K562 (cell line): ENCODE measurements around the gene RXFP1. TPM values are rescaled to one million over a fixed set of nuclear protein-coding genes. Genes with fewer than 3 reads are reported as not detected.
"Not testable (repeated sequence)": the region's sequence is repeated elsewhere in the genome, so short reads cannot be mapped to it uniquely, and the experiment has no call there.

ENCODE experiments used
- ADNP ChIP-seq: fragments of 200-800 bp; sonication (Bioruptor generic); IDR thresholded peaks from 2 replicates; pipeline ENCODE4 v1.6.1; 2016; ENCODE audit warnings: missing genetic modification characterization, missing compliant biosample characterization
- ARID1B ChIP-seq: fragments of 450-650 bp; IDR thresholded peaks from 2 replicates; pipeline ENCODE4 v1.6.1; 2016; ENCODE audit warnings: antibody characterized with exemption, mild to moderate bottlenecking, inconsistent platforms
- CBFA2T2 ChIP-seq: fragments of 450-650 bp; conservative IDR thresholded peaks from 2 replicates; pipeline ENCODE4 v1.6.1; 2017; ENCODE audit warnings: mild to moderate bottlenecking
- CEBPB ChIP-seq: fragments of 450-650 bp; IDR thresholded peaks from 2 replicates; pipeline ENCODE4 v1.6.1; 2016; ENCODE audit warnings: missing genetic modification characterization, missing compliant biosample characterization
- CXXC5 ChIP-seq: fragments of 250-450 bp; sonication (Bioruptor Pico); IDR thresholded peaks from 2 replicates; pipeline ENCODE4 v1.8.0; 2022; ENCODE audit warnings: inconsistent platforms, mild to moderate bottlenecking, moderate library complexity
- DMBX1 ChIP-seq: fragments of 250-450 bp; sonication (Bioruptor Pico); IDR thresholded peaks from 2 replicates; pipeline ENCODE4 v1.8.0; 2022; ENCODE audit warnings: inconsistent platforms, mild to moderate bottlenecking, moderate library complexity, borderline replicate concordance
- ETV1 ChIP-seq: fragments of 450-650 bp; conservative IDR thresholded peaks from 2 replicates; pipeline ENCODE4 v1.6.1; 2016; ENCODE audit warnings: missing genetic modification characterization, control low read depth, low read depth, missing compliant biosample characterization
- FOSL1 ChIP-seq: fragments of 200-800 bp; sonication (Bioruptor generic); conservative IDR thresholded peaks from 2 replicates; pipeline ENCODE4 v1.6.1; 2016; ENCODE audit warnings: missing genetic modification characterization, missing compliant biosample characterization
- GABPA ChIP-seq: fragments of 200-800 bp; sonication (Bioruptor generic); conservative IDR thresholded peaks from 2 replicates; pipeline ENCODE4 v1.6.1; 2016; ENCODE audit warnings: low read depth, missing genetic modification characterization, missing compliant biosample characterization
- LEF1 ChIP-seq: fragments of 450-650 bp; IDR thresholded peaks from 2 replicates; pipeline ENCODE4 v1.6.1; 2016; ENCODE audit warnings: mild to moderate bottlenecking
- MAFG ChIP-seq: fragments of 450-650 bp; conservative IDR thresholded peaks from 2 replicates; pipeline ENCODE4 v1.6.1; 2016; ENCODE audit warnings: missing genetic modification characterization, missing compliant biosample characterization
- NFRKB ChIP-seq: fragments of 450-650 bp; IDR thresholded peaks from 2 replicates; pipeline ENCODE4 v1.6.1; 2016; ENCODE audit warnings: low read depth
- NR4A1 ChIP-seq, 2 experiments: fragments of 250-450 bp in 1 of 2; fragments of 450-650 bp in 1 of 2; sonication (Bioruptor Pico) in 1 of 2; IDR thresholded peaks; 2 replicates each; pipeline versions ENCODE4 v1.4.0 to v1.6.1; 2016 to 2020; ENCODE audit warnings: mild to moderate bottlenecking in 2 of 2, missing compliant biosample characterization in 1 of 2, missing genetic modification characterization in 1 of 2, moderate library complexity in 1 of 2
- SMARCA4 ChIP-seq: fragments of 450-650 bp; IDR thresholded peaks from 2 replicates; pipeline ENCODE4 v1.6.1; 2016
- YY1 ChIP-seq, 3 experiments: IDR thresholded peaks; 2 replicates each; pipeline ENCODE4 v1.6.1; 2011; ENCODE audit warnings: low read length in 2 of 3, mild to moderate bottlenecking in 2 of 3, moderate library complexity in 2 of 3, borderline replicate concordance in 1 of 3, control low read depth in 1 of 3, low read depth in 1 of 3; ENCODE audit not compliant: insufficient read depth in 3 of 3, insufficient replicate concordance in 2 of 3, control insufficient read depth in 1 of 3, insufficient read length in 1 of 3; ENCODE audit errors: extremely low read depth in 1 of 3
- polyA plus RNA-seq, 8 experiments: library from polyadenylated mRNA; depleted of rRNA in 4 of 8; stranded (reverse) in 5 of 8; unstranded in 3 of 8; fragments of >200 nt; fragmentation: Nextera tagmentation in 2 of 8; fragmentation: Illumina TruSeq in 1 of 8; extraction: Ambion mirVana in 2 of 8; extraction: Trizol in 1 of 8; gene quantifications; 2 replicates each; pipeline versions ENCODE4 v1.2.1 to v1.2.3, GENCODE V29; 2011 to 2014; ENCODE audit warnings: inconsistent platforms in 1 of 8, missing spikeins in 1 of 8
- total RNA-seq, 7 experiments: library from RNA; depleted of rRNA in 6 of 7; stranded (reverse); fragments of >200 nt in 6 of 7; fragmentation: Illumina TruSeq in 2 of 7; extraction: Trizol in 2 of 7; gene quantifications; 2 replicates each; pipeline versions ENCODE4 v1.2.1 to v1.2.3, GENCODE V29; 2011 to 2021; ENCODE audit warnings: low replicate concordance in 1 of 7
- TF ChIP-seq, protein P1 (sequence below): fragments of 450-650 bp; IDR thresholded peaks from 2 replicates; pipeline ENCODE4 v1.6.1; 2016
- TF ChIP-seq, protein P2 (sequence below), 2 experiments: IDR thresholded peaks in 1 of 2; conservative IDR thresholded peaks in 1 of 2; 2 replicates each; pipeline ENCODE4 v1.6.1; 2016; ENCODE audit warnings: low read depth in 2 of 2, mild to moderate bottlenecking in 1 of 2, missing compliant biosample characterization in 1 of 2, missing genetic modification characterization in 1 of 2, moderate library complexity in 1 of 2
- TF ChIP-seq, protein P3 (sequence below): fragments of 450-650 bp; IDR thresholded peaks from 2 replicates; pipeline ENCODE4 v1.6.1; 2018; ENCODE audit not compliant: partially characterized antibody

The RXFP1 gene
- total and polyA plus RNA-seq, 9 of the 15 experiments (the other 6 are each of a cell fraction or from before 2014, with no cell fraction given), result 0.03 to 0.06 (median 0.04) TPM; not detected in 6

DNA sequence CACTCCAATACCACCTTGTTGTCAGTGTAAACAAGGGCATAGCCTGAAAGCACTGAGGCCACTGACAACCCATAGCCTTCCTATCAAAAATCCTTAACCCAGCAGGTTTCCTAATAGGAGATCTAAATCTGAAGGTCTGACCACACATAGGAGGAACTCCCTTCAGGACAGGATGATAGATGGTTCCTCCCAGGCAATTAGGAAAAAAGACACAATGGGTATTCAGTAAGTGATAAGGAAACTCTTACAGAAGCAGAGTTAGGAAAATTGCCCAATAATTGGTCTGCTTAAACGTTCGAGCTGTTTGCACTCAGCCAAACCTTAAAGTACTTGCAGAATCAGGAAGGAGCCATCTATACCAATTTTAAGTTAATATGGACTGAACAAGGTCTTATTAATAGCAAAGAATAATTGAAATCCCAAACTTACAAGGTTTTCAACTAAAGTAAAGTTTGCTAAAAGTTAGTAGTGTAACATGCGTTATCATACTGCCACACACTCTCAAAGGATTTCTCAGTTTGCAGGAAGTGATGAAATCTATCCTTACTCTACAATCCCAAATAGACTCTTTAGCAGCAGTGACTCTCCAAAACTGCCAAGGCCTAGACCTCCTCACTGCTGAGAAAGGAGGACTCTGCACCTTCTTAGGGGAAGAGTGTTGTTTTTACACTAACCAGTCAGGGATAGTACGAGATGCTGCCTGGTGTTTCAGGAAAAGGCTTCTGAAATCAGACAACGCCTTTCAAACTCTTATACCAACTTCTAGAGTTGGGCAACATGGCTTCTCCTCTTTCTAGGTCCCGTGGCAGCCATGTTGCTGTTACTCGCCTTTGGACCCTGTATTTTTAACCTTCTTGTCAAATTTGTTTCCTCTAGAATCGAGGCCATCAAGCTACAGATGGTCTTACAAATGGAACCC is 142.3 kb downstream of the RXFP1 start (continued):
- TF ChIP-seq ARID1B (peak; percentile 85), GABPA (peak; percentile 73), MAFG (tag) (0 out of 2 replicates have a peak, but pooled peaks have one; percentile 6), ETV1 (tag) (peak; percentile 58), NFRKB (peak; percentile 79), NR4A1 (tag; IDR thresholded peaks at IDR 0.05) (0 out of 2 replicates have a peak, but pooled peaks have one; percentile 32), FOSL1 (tag) (peak; percentile 49; the same call in 1 of the 2 replicates), LEF1 (peak; percentile 41; the same call in 1 of the 2 replicates), SMARCA4 (peak; percentile 68; the same call in 1 of the 2 replicates), CEBPB (tag) (peak; percentile 97), ADNP (tag) (0 out of 2 replicates have a peak, but pooled peaks have one; percentile 38), CXXC5 (CRISPR knock-in tag) (peak; percentile 41; the same call in 1 of the 2 replicates), CBFA2T2 (peak; percentile 56), YY1 (IDR thresholded peaks at IDR 0.05; ENCODE audit: borderline replicate concordance in 1 of 3, control insufficient read depth in 1 of 3, extremely low read depth in 1 of 3, insufficient read depth in 3 of 3, insufficient read length in 1 of 3, insufficient replicate concordance in 2 of 3, low read depth in 1 of 3, low read length in 2 of 3) (peak in 1 of 3 experiments; percentile 31), DMBX1 (peak; percentile 35; the same call in 1 of the 2 replicates)
- TF ChIP-seq NR4A1 (CRISPR knock-in tag; IDR thresholded peaks at IDR 0.05), result not testable (repeated sequence)
- TF ChIP-seq, protein P1, sequence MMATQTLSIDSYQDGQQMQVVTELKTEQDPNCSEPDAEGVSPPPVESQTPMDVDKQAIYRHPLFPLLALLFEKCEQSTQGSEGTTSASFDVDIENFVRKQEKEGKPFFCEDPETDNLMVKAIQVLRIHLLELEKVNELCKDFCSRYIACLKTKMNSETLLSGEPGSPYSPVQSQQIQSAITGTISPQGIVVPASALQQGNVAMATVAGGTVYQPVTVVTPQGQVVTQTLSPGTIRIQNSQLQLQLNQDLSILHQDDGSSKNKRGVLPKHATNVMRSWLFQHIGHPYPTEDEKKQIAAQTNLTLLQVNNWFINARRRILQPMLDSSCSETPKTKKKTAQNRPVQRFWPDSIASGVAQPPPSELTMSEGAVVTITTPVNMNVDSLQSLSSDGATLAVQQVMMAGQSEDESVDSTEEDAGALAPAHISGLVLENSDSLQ, result peak; percentile 95
- TF ChIP-seq, protein P2, sequence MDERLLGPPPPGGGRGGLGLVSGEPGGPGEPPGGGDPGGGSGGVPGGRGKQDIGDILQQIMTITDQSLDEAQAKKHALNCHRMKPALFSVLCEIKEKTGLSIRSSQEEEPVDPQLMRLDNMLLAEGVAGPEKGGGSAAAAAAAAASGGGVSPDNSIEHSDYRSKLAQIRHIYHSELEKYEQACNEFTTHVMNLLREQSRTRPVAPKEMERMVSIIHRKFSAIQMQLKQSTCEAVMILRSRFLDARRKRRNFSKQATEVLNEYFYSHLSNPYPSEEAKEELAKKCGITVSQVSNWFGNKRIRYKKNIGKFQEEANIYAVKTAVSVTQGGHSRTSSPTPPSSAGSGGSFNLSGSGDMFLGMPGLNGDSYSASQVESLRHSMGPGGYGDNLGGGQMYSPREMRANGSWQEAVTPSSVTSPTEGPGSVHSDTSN (CRISPR knock-in tag; IDR thresholded peaks at IDR 0.05; ENCODE audit: low read depth), result peak; percentile 78
- TF ChIP-seq, protein P2 (tag; conservative IDR thresholded peaks at IDR 0.05; ENCODE audit: low read depth), result peak; percentile 95
- TF ChIP-seq, protein P3, sequence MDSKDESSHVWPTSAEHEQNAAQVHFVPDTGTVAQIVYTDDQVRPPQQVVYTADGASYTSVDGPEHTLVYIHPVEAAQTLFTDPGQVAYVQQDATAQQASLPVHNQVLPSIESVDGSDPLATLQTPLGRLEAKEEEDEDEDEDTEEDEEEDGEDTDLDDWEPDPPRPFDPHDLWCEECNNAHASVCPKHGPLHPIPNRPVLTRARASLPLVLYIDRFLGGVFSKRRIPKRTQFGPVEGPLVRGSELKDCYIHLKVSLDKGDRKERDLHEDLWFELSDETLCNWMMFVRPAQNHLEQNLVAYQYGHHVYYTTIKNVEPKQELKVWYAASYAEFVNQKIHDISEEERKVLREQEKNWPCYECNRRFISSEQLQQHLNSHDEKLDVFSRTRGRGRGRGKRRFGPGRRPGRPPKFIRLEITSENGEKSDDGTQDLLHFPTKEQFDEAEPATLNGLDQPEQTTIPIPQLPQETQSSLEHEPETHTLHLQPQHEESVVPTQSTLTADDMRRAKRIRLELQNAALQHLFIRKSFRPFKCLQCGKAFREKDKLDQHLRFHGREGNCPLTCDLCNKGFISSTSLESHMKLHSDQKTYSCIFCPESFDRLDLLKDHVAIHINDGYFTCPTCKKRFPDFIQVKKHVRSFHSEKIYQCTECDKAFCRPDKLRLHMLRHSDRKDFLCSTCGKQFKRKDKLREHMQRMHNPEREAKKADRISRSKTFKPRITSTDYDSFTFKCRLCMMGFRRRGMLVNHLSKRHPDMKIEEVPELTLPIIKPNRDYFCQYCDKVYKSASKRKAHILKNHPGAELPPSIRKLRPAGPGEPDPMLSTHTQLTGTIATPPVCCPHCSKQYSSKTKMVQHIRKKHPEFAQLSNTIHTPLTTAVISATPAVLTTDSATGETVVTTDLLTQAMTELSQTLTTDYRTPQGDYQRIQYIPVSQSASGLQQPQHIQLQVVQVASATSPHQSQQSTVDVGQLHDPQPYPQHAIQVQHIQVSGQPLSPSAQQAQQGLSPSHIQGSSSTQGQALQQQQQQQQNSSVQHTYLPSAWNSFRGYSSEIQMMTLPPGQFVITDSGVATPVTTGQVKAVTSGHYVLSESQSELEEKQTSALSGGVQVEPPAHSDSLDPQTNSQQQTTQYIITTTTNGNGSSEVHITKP, result peak; percentile 80
